GM12878 (cell line): ENCODE results near the gene TTC33. TPM values are rescaled to one million over a fixed set of nuclear protein-coding genes. Genes with fewer than 3 reads are reported as not detected.

ENCODE experiments used
- ATAC-seq: fragments of 200-7000 bp; cut with Tn5 transposase; 3 replicates; pipeline ENCODE4 v1.9.1; 2020; ENCODE audit warnings: mild to moderate bottlenecking, moderate library complexity
- BruUV-seq: library from RNA; stranded (reverse); fragments of 400-500 nt; replicated peaks from 2 replicates; lab custom pipeline; 2021; lab: Mats Ljungman, UMichigan
- CTCF ChIA-PET: fragments of 300-600 bp; sonication (Branson Sonifier 250); formaldehyde crosslinking; extraction: SDS; loops from one replicate; lab custom pipeline; 2021; ENCODE audit warnings: inconsistent platforms; lab: Yijun Ruan, JAX
- POLR2A ChIA-PET: fragments of 350-600 bp; formaldehyde crosslinking; extraction: SDS; loops from one replicate; lab custom pipeline; 2021; ENCODE audit warnings: inconsistent platforms; lab: Charles Lee
- RAD21 ChIA-PET: fragments of 300-600 bp; sonication (Branson Sonifier 250); formaldehyde crosslinking; loops from one replicate; lab custom pipeline; 2023; ENCODE audit warnings: antibody characterized with exemption; ENCODE audit not compliant: unreplicated experiment; lab: Charles Lee
- SMC1A ChIA-PET: fragments of 300-600 bp; sonication (Branson Sonifier 250); formaldehyde crosslinking; loops from one replicate; lab custom pipeline; 2023; ENCODE audit not compliant: unreplicated experiment, uncharacterized antibody; lab: Charles Lee
- DNase-seq: peaks from one replicate; pipeline ENCODE4 v3.0.0-alpha.2; 2011; ENCODE audit warnings: low read depth, low spot score
- FAIRE-seq: peaks from 3 replicates; lab custom pipeline; 2011; peaks lifted over from hg19 to GRCh38; lab: Jason Lieb, UNC
- H2AFZ ChIP-seq: 2 replicates; pipeline ENCODE4 v1.6.0; 2011; ENCODE audit warnings: low read depth, low read length, control low read depth; ENCODE audit not compliant: control insufficient read depth
- H3K27ac ChIP-seq: 2 replicates; pipeline ENCODE4 v1.5.1; 2011; ENCODE audit warnings: control low read depth; ENCODE audit not compliant: control insufficient read depth, insufficient read depth
- H3K27me3 ChIP-seq, 2 experiments: replicated peaks in 1 of 2; 2 replicates each; pipeline versions ENCODE4 v1.6.0 to v1.6.1; 2011; ENCODE audit warnings: low read length in 1 of 2; ENCODE audit not compliant: control insufficient read depth in 2 of 2, insufficient read depth in 2 of 2
- H3K36me3 ChIP-seq, 2 experiments: 2 replicates each; pipeline ENCODE4 v1.5.1; 2011; ENCODE audit warnings: low read length in 1 of 2; ENCODE audit not compliant: control insufficient read depth in 2 of 2, insufficient read depth in 2 of 2
- H3K4me1 ChIP-seq: 2 replicates; pipeline ENCODE4 v1.6.1; 2011; ENCODE audit warnings: mild to moderate bottlenecking, low read length, moderate library complexity, mixed read lengths; ENCODE audit not compliant: control insufficient read depth, insufficient read depth
- H3K4me2 ChIP-seq: 2 replicates; pipeline ENCODE4 v1.6.0; 2011; ENCODE audit warnings: control low read depth; ENCODE audit not compliant: control insufficient read depth, insufficient read depth
- H3K4me3 ChIP-seq: fragments of 200-600 bp; sonication (generic); 2 replicates; pipeline ENCODE4 v1.5.1; 2016
- H3K79me2 ChIP-seq: 2 replicates; pipeline ENCODE4 v1.6.0; 2011; ENCODE audit warnings: low read length; ENCODE audit not compliant: control insufficient read depth, insufficient read depth
- H3K9ac ChIP-seq: 2 replicates; pipeline ENCODE4 v1.8.0; 2011; ENCODE audit warnings: low read length, control low read depth, mixed read lengths; ENCODE audit not compliant: control insufficient read depth, insufficient read depth
- H3K9me3 ChIP-seq: replicated peaks from 3 replicates; pipeline ENCODE4 v1.5.1; 2011; ENCODE audit warnings: mild to moderate bottlenecking, low read length; ENCODE audit not compliant: control insufficient read depth, insufficient read depth
- H4K20me1 ChIP-seq: 2 replicates; pipeline ENCODE4 v1.6.0; 2011; ENCODE audit not compliant: control insufficient read depth, insufficient read depth
- CBX5 ChIP-seq: sonication (generic); IDR thresholded peaks from 2 replicates; pipeline ENCODE4 v1.6.1; 2016; ENCODE audit warnings: low read depth, moderate library complexity, mild to moderate bottlenecking, inconsistent platforms
- CHD2 ChIP-seq: IDR thresholded peaks from 2 replicates; pipeline ENCODE4 v1.6.1; 2011; ENCODE audit warnings: low read depth, low read length, improper control_type of control experiment, borderline replicate concordance
- NFIC ChIP-seq: IDR thresholded peaks from 2 replicates; pipeline ENCODE4 v1.6.1; 2012; ENCODE audit warnings: low read depth, mild to moderate bottlenecking, inconsistent platforms, low read length, moderate library complexity
- NFYB ChIP-seq: IDR thresholded peaks from 2 replicates; pipeline ENCODE4 v1.6.1; 2011; ENCODE audit warnings: low read depth, mild to moderate bottlenecking, low read length, improper control_type of control experiment, moderate library complexity; ENCODE audit not compliant: insufficient read depth
- SMARCA5 ChIP-seq: fragments of 450-650 bp; IDR thresholded peaks from 2 replicates; pipeline ENCODE4 v1.6.1; 2017; ENCODE audit warnings: mild to moderate bottlenecking
- SP1 ChIP-seq: IDR thresholded peaks from one replicate; pipeline ENCODE4 v1.6.1; 2011; ENCODE audit warnings: low read depth, low read length
- TARDBP ChIP-seq: IDR thresholded peaks from 2 replicates; pipeline ENCODE4 v1.6.1; 2016; ENCODE audit warnings: borderline replicate concordance
- TCF7 ChIP-seq: IDR thresholded peaks from 2 replicates; pipeline ENCODE4 v1.6.1; 2014; ENCODE audit warnings: antibody characterized with exemption, borderline replicate concordance
- WGBS: methylation state at CpG from one replicate; pipeline ENCODE4 v1.1.6; 2016; ENCODE audit warnings: low lambda C conversion rate; ENCODE audit not compliant: insufficient replicate concordance, insufficient coverage; ENCODE audit errors: missing lambda C conversion rate; 5-methylcytosine and 5-hydroxymethylcytosine counted together
- in situ Hi-C: fragments of 300-500 bp; cut with MboI; formaldehyde crosslinking; loops from 9 replicates; pipeline ENCODE4 v1.14.3; 2018; ENCODE audit warnings: mixed read lengths
- intact Hi-C: fragments of 100-400 bp; cut with micrococcal nuclease; formaldehyde crosslinking; loops from one replicate; pipeline ENCODE4 v1.14.2; 2022; ENCODE audit not compliant: unreplicated experiment
- polyA plus RNA-seq, 11 experiments: library from polyadenylated mRNA; depleted of rRNA in 4 of 11; unstranded in 6 of 11; stranded (reverse) in 5 of 11; fragments of >200 nt; fragmentation: Nextera tagmentation in 4 of 11; fragmentation: Illumina TruSeq in 1 of 11; extraction: Ambion mirVana in 4 of 11; extraction: Trizol in 1 of 11; gene quantifications; 1 replicate in 1 of 11; 2 replicates in 10 of 11; pipeline versions ENCODE4 v1.2.1 to v1.2.3, GENCODE V29; 2011 to 2016; ENCODE audit warnings: inconsistent platforms in 2 of 11, missing spikeins in 2 of 11, low read depth in 1 of 11
- total RNA-seq, 4 experiments: library from RNA; depleted of rRNA in 3 of 4; stranded (reverse); fragments of >200 nt in 3 of 4; fragmentation: Illumina TruSeq in 1 of 4; extraction: Trizol in 1 of 4; gene quantifications; 2 replicates each; pipeline versions ENCODE4 v1.2.1 to v1.2.3, GENCODE V29; 2013 to 2021
- TF ChIP-seq, protein P1 (sequence below): IDR thresholded peaks from 2 replicates; pipeline ENCODE4 v1.6.1; 2012; ENCODE audit warnings: improper control_type of control experiment, low read depth, low read length; ENCODE audit not compliant: insufficient replicate concordance
- TF ChIP-seq, protein P2 (sequence below): IDR thresholded peaks from 2 replicates; pipeline ENCODE4 v1.6.1; 2012; ENCODE audit warnings: mild to moderate bottlenecking, low read depth, low read length

Gene TTC33
- total and polyA plus RNA-seq, 10 of the 15 experiments (the other 5 are each of a cell fraction or from before 2014, with no cell fraction given) = 7.9 to 22.3 (median 14.6) TPM

DNA sequence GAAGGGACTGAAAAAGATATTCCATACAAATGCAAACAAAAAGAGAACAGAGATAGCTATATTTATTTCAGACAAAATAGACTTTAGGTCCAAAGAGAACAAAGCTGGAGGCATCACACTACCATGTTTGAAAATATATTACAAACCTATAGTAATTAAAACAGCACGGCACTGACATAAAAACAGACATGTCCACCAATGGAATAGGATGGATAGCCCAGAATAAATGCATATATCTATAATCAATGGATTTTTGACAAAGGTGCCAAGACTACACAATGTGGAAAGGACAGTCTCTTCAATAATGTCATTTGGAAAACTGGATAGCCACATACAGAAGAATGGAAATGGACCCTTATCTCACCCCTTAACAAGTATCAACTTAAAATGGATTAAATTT, 32.2 kb upstream of the TTC33 start:
- DNase-seq (no peak), FAIRE-seq (no peak), ATAC-seq (no peak)
- Histone ChIP-seq H3K27ac (no peak overlapping the region), H3K4me2 (no peak overlapping the region), H4K20me1 (no peaks in the 10 kb centered on the region), H3K9me3 (peaks cover 5% of the 10 kb centered on the region), H3K36me3 (no peaks in the 10 kb centered on the region), H3K79me2 (peaks cover 47% of the 10 kb centered on the region), H3K4me1 (no peaks in the 10 kb centered on the region), H3K27me3 (no peaks in the 10 kb centered on the region), H2AFZ (no peak overlapping the region), H3K9ac (no peak overlapping the region), H3K4me3 (no peak overlapping the region)
- intact Hi-C loops (no loop called here), in situ Hi-C loops (no loop called here)
- 96% methylated on average over 1 of the region's 1 CpG for WGBS
- ChIA-PET POLR2A (interaction anchor here (0.6 to 1.5 kb wide), 2 partner anchors 10 to 15 kb away, joined by 3 read pairs; no protein-coding TSS in a partner anchor), SMC1A (interaction anchor here (0.8 to 1.7 kb wide), 3 partner anchors 12 to 50 kb away, joined by 3 to 5 read pairs (median 4); no protein-coding TSS in a partner anchor), CTCF (interaction anchor here (0.9 to 1.6 kb wide), 5 partner anchors 10 to 28 kb away, joined by 3 read pairs; no protein-coding TSS in a partner anchor), RAD21 (no interaction called here)
- no TSS peak for BruUV-seq
- TF ChIP-seq SP1 (no peak), CHD2 (no peak), CBX5 (no peak), SMARCA5 (no peak), TARDBP (no peak), NFIC (no peak), NFYB (no peak), TCF7 (no peak)
- TF ChIP-seq, protein P1, sequence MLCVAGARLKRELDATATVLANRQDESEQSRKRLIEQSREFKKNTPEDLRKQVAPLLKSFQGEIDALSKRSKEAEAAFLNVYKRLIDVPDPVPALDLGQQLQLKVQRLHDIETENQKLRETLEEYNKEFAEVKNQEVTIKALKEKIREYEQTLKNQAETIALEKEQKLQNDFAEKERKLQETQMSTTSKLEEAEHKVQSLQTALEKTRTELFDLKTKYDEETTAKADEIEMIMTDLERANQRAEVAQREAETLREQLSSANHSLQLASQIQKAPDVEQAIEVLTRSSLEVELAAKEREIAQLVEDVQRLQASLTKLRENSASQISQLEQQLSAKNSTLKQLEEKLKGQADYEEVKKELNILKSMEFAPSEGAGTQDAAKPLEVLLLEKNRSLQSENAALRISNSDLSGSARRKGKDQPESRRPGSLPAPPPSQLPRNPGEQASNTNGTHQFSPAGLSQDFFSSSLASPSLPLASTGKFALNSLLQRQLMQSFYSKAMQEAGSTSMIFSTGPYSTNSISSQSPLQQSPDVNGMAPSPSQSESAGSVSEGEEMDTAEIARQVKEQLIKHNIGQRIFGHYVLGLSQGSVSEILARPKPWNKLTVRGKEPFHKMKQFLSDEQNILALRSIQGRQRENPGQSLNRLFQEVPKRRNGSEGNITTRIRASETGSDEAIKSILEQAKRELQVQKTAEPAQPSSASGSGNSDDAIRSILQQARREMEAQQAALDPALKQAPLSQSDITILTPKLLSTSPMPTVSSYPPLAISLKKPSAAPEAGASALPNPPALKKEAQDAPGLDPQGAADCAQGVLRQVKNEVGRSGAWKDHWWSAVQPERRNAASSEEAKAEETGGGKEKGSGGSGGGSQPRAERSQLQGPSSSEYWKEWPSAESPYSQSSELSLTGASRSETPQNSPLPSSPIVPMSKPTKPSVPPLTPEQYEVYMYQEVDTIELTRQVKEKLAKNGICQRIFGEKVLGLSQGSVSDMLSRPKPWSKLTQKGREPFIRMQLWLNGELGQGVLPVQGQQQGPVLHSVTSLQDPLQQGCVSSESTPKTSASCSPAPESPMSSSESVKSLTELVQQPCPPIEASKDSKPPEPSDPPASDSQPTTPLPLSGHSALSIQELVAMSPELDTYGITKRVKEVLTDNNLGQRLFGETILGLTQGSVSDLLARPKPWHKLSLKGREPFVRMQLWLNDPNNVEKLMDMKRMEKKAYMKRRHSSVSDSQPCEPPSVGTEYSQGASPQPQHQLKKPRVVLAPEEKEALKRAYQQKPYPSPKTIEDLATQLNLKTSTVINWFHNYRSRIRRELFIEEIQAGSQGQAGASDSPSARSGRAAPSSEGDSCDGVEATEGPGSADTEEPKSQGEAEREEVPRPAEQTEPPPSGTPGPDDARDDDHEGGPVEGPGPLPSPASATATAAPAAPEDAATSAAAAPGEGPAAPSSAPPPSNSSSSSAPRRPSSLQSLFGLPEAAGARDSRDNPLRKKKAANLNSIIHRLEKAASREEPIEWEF = no peak
- TF ChIP-seq, protein P2, sequence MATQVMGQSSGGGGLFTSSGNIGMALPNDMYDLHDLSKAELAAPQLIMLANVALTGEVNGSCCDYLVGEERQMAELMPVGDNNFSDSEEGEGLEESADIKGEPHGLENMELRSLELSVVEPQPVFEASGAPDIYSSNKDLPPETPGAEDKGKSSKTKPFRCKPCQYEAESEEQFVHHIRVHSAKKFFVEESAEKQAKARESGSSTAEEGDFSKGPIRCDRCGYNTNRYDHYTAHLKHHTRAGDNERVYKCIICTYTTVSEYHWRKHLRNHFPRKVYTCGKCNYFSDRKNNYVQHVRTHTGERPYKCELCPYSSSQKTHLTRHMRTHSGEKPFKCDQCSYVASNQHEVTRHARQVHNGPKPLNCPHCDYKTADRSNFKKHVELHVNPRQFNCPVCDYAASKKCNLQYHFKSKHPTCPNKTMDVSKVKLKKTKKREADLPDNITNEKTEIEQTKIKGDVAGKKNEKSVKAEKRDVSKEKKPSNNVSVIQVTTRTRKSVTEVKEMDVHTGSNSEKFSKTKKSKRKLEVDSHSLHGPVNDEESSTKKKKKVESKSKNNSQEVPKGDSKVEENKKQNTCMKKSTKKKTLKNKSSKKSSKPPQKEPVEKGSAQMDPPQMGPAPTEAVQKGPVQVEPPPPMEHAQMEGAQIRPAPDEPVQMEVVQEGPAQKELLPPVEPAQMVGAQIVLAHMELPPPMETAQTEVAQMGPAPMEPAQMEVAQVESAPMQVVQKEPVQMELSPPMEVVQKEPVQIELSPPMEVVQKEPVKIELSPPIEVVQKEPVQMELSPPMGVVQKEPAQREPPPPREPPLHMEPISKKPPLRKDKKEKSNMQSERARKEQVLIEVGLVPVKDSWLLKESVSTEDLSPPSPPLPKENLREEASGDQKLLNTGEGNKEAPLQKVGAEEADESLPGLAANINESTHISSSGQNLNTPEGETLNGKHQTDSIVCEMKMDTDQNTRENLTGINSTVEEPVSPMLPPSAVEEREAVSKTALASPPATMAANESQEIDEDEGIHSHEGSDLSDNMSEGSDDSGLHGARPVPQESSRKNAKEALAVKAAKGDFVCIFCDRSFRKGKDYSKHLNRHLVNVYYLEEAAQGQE = no peak
